ENCODE measurements around the gene IL6. TPM values are rescaled to one million over a fixed set of nuclear protein-coding genes. Genes with fewer than 3 reads are reported as not detected.

IL6 gene
- total RNA-seq, 1 experiment from 2014 or later, result 0.85 TPM

DNA sequence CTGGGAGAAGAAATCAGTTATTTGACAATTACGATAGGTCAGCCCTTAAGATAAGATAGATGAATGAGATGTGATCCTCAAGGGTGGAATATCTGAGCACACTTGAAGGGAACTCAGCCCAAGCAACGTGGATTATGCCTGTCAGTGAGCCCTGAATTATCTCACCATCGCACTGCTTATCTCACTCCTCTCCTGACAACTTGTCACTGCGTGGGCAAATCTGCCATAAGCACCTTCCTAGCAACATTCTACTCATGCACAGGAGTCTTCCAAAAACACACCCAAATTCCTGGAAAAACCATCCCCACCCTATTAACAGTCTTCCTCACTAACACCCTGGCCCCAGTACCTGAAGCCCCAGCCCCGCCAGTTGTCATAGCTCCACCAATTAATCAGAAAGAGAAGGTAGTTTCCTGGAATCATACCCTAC, 46.5 kb upstream of the IL6 start:
- H3K27ac Mint-ChIP-seq, result no peak overlapping the region
- Histone ChIP-seq H3K4me2 (ENCODE audit: insufficient read depth, insufficient read length, low read length) (no peak overlapping the region), H3K14ac (ENCODE audit: insufficient read depth, low read length) (no peak overlapping the region), H3K23me2 (ENCODE audit: insufficient read length, low read depth, low read length, poor library complexity, severe bottlenecking) (no peaks in the 10 kb centered on the region), H4K20me1 (ENCODE audit: control insufficient read depth, insufficient read depth, insufficient read length) (no peaks in the 10 kb centered on the region), H4K5ac (ENCODE audit: insufficient read length, low read depth, low read length) (no peak overlapping the region), H3K27me3 (ENCODE audit: insufficient read depth, low read length) (no peaks in the 10 kb centered on the region), H2BK5ac (ENCODE audit: insufficient read length, low read length) (no peak overlapping the region), H3K9ac (ENCODE audit: extremely low read depth, insufficient read length, low read length) (no peak overlapping the region), H3K4me1 (ENCODE audit: insufficient read depth, low read length) (peaks cover 2% of the 10 kb centered on the region; the same call in 1 of the 2 replicates), H2AK5ac (ENCODE audit: insufficient read length, low read length) (no peak overlapping the region), H2AFZ (ENCODE audit: low read length) (no peak overlapping the region), H3K56ac (ENCODE audit: insufficient read length, low read depth, low read length) (no peak overlapping the region), H3K9me3 (ENCODE audit: control insufficient read depth, low read depth, low read length) (no peaks in the 10 kb centered on the region), H3T11ph (ENCODE audit: low read length) (no peak overlapping the region), H2BK12ac (ENCODE audit: insufficient read length, low read depth, low read length) (no peak overlapping the region), H4K91ac (ENCODE audit: insufficient read length, low read depth, low read length) (no peak overlapping the region), H3K79me1 (ENCODE audit: insufficient read depth, low read depth, low read length, poor library complexity, severe bottlenecking) (no peaks in the 10 kb centered on the region), H3K18ac (ENCODE audit: insufficient read length, low read depth, low read length) (no peak overlapping the region), H2BK120ac (ENCODE audit: low read depth, low read length, poor library complexity, severe bottlenecking) (no peak overlapping the region), H3K27ac (ENCODE audit: insufficient read length, low read depth, low read length) (no peak overlapping the region), H4K8ac (replicated peaks; ENCODE audit: insufficient read length, low read depth, low read length) (no peak overlapping the region), H3K79me2 (ENCODE audit: insufficient read depth, low read length) (no peaks in the 10 kb centered on the region), H2BK15ac (ENCODE audit: low read depth, low read length) (no peak overlapping the region), H3K23ac (ENCODE audit: insufficient read length, low read depth, low read length) (no peak overlapping the region), H2BK20ac (ENCODE audit: low read depth, low read length, poor library complexity, severe bottlenecking) (no peak overlapping the region), H3K4ac (ENCODE audit: low read depth, low read length) (no peak overlapping the region)
- TF ChIP-seq, protein P1, sequence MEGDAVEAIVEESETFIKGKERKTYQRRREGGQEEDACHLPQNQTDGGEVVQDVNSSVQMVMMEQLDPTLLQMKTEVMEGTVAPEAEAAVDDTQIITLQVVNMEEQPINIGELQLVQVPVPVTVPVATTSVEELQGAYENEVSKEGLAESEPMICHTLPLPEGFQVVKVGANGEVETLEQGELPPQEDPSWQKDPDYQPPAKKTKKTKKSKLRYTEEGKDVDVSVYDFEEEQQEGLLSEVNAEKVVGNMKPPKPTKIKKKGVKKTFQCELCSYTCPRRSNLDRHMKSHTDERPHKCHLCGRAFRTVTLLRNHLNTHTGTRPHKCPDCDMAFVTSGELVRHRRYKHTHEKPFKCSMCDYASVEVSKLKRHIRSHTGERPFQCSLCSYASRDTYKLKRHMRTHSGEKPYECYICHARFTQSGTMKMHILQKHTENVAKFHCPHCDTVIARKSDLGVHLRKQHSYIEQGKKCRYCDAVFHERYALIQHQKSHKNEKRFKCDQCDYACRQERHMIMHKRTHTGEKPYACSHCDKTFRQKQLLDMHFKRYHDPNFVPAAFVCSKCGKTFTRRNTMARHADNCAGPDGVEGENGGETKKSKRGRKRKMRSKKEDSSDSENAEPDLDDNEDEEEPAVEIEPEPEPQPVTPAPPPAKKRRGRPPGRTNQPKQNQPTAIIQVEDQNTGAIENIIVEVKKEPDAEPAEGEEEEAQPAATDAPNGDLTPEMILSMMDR (conservative IDR thresholded peaks at IDR 0.05), result no peak
- no peaks in the 10 kb centered on the region; a peak in 1 of 5 replicates for H3K9me3 Mint-ChIP-seq
- no peak overlapping the region for H3K4me3 Mint-ChIP-seq
- H3K4me1 Mint-ChIP-seq, result no peaks in the 10 kb centered on the region; a peak in 1 of 4 replicates
- no peak for DNase-seq
- H3K36me3 Mint-ChIP-seq (ENCODE audit: insufficient read depth in 1 of 3, low read depth in 3 of 3), result peaks cover 0 to 2% (median 0%) of the 10 kb centered on the region in 3 experiments; a peak in 1 of 7 replicates
- no CpG with 5 or more reads among the region's 5 CpGs for WGBS (ENCODE audit: extremely low coverage, insufficient read length, low lambda C conversion rate)
- H3K27me3 Mint-ChIP-seq (ENCODE audit: low read depth), result no peaks in the 10 kb centered on the region

Data from H9 (cell line).